A673 (cell line): ENCODE data around the gene RAC2. TPM values are rescaled to one million over a fixed set of nuclear protein-coding genes. Genes with fewer than 3 reads are reported as not detected.

Source experiments
- BruUV-seq: library from RNA; stranded (reverse); fragments of 400-500 nt; replicated peaks from 2 replicates; lab custom pipeline; 2021; lab: Mats Ljungman, UMichigan
- CTCF ChIA-PET: fragments of 300-600 bp; sonication (Branson Sonifier 250); formaldehyde crosslinking; loops from one replicate; lab custom pipeline; 2022; ENCODE audit warnings: antibody characterized with exemption; lab: Charles Lee
- POLR2A ChIA-PET: fragments of 300-600 bp; sonication (Branson Sonifier 250); formaldehyde crosslinking; loops from one replicate; lab custom pipeline; 2022; ENCODE audit warnings: antibody characterized with exemption; ENCODE audit not compliant: low non-redundant PET; lab: Charles Lee
- DNase-seq: peaks from one replicate; pipeline ENCODE4 v3.0.0-alpha.2; 2015; ENCODE audit warnings: low spot score
- H3K27ac ChIP-seq: fragments of 200-600 bp; sonication (generic); 2 replicates; pipeline ENCODE4 v1.5.1; 2016; ENCODE audit warnings: mixed run types, low read depth, mild to moderate bottlenecking, mixed read lengths, antibody characterized with exemption, low read length; ENCODE audit not compliant: poor library complexity, severe bottlenecking
- H3K27me3 ChIP-seq: fragments of 200-600 bp; sonication (generic); replicated peaks from 2 replicates; pipeline ENCODE4 v1.6.1; 2017; ENCODE audit warnings: mixed run types, low read depth, mild to moderate bottlenecking, mixed read lengths, antibody characterized with exemption, low read length; ENCODE audit not compliant: insufficient read depth, poor library complexity
- H3K36me3 ChIP-seq: fragments of 200-600 bp; sonication (generic); 2 replicates; pipeline ENCODE4 v1.6.1; 2016; ENCODE audit warnings: mixed run types, mild to moderate bottlenecking, mixed read lengths, antibody characterized with exemption, low read length; ENCODE audit not compliant: insufficient read depth, poor library complexity, severe bottlenecking
- H3K4me1 ChIP-seq: fragments of 200-600 bp; sonication (generic); 2 replicates; pipeline ENCODE4 v1.6.1; 2017; ENCODE audit warnings: mixed run types, mild to moderate bottlenecking, mixed read lengths, antibody characterized with exemption, low read length; ENCODE audit not compliant: insufficient read depth, poor library complexity, severe bottlenecking
- H3K4me3 ChIP-seq: fragments of 200-600 bp; sonication (generic); 2 replicates; pipeline ENCODE4 v1.5.1; 2016; ENCODE audit warnings: low read depth, mixed run types, mild to moderate bottlenecking, mixed read lengths, low read length; ENCODE audit not compliant: poor library complexity, severe bottlenecking
- H3K9me3 ChIP-seq: fragments of 200-600 bp; sonication (generic); 2 replicates; pipeline ENCODE4 v1.6.1; 2016; ENCODE audit warnings: mixed run types, low read depth, mild to moderate bottlenecking, mixed read lengths, antibody characterized with exemption, low read length; ENCODE audit not compliant: poor library complexity, severe bottlenecking
- CTCF ChIP-seq: fragments of 300-800, 200-600 bp; sonication (generic); conservative IDR thresholded peaks from 2 replicates; pipeline ENCODE4 v1.5.1; 2017; ENCODE audit warnings: low read depth, mild to moderate bottlenecking, antibody characterized with exemption, low read length, moderate library complexity, mixed read lengths
- EZH2 ChIP-seq: fragments of 200-600 bp; sonication (generic); IDR thresholded peaks from 2 replicates; pipeline ENCODE4 v1.6.1; 2017; ENCODE audit warnings: borderline replicate concordance, low read depth, mild to moderate bottlenecking, mixed read lengths, antibody characterized with exemption, low read length; ENCODE audit not compliant: poor library complexity, severe bottlenecking
- intact Hi-C: fragments of 100-400 bp; cut with micrococcal nuclease; formaldehyde crosslinking; loops from one replicate; pipeline ENCODE4 v1.10.0; 2022; ENCODE audit not compliant: unreplicated experiment
- total RNA-seq: library from RNA; stranded (reverse); gene quantifications from 2 replicates; pipeline ENCODE4 v1.2.3, GENCODE V29; 2021

The RAC2 gene
- total RNA-seq, 1 experiment from 2014 or later, result 4.0 TPM

GRCh38 chr22:37273126-37273845 lies 29.2 kb upstream of the RAC2 start:
- peaks cover 12% of the 10 kb centered on the region for H3K27me3 ChIP-seq
- H3K4me3 ChIP-seq, result no peak overlapping the region

GRCh38 chr22:37270928-37271650 lies 27.0 kb upstream of the RAC2 start:
- peaks cover 12% of the 10 kb centered on the region for H3K27me3 ChIP-seq
- no TSS peak for BruUV-seq
- H3K4me3 ChIP-seq, result no peak overlapping the region
- ChIA-PET POLR2A (no interaction called here), CTCF (interaction anchor here (1.4 kb wide), 1 partner anchor 12 kb away, joined by 3 read pairs; no protein-coding TSS in a partner anchor)
- no peak for DNase-seq
- H3K36me3 ChIP-seq, result no peaks in the 10 kb centered on the region
- H3K4me1 ChIP-seq, result no peaks in the 10 kb centered on the region
- H3K27ac ChIP-seq, result no peak overlapping the region
- TF ChIP-seq EZH2 (no peak), CTCF (no peak)
- no peaks in the 10 kb centered on the region for H3K9me3 ChIP-seq
- intact Hi-C loops, result loop anchor here (10.0 kb wide), 1 partner anchor 154 kb away; the partner anchor contains the start of gene ELFN2

More at GRCh38 chr22:37273126-37273845, 29.2 kb upstream of the RAC2 start:
- H3K27ac ChIP-seq, result no peak overlapping the region
- TF ChIP-seq EZH2 (no peak), CTCF (no peak)
- POLR2A ChIA-PET, result no interaction called here
- H3K36me3 ChIP-seq, result no peaks in the 10 kb centered on the region
- H3K9me3 ChIP-seq, result no peaks in the 10 kb centered on the region
- no TSS peak for BruUV-seq
- H3K4me1 ChIP-seq, result no peaks in the 10 kb centered on the region
- intact Hi-C loops, result loop anchor here (10.0 kb wide), 1 partner anchor 152 kb away; the partner anchor contains the start of gene ELFN2
- no peak for DNase-seq
- CTCF ChIA-PET, result no interaction called here

- intact Hi-C loops, result loop anchor here (5.0 to 10.0 kb wide), 4 partner anchors 105 to 725 kb away; partner anchors contain the start of gene ELFN2
- Histone ChIP-seq H3K9me3 (no peaks in the 10 kb centered on the region), H3K36me3 (no peaks in the 10 kb centered on the region), H3K4me1 (no peaks in the 10 kb centered on the region), H3K27me3 (peaks cover 12% of the 10 kb centered on the region), H3K4me3 (no peak overlapping the region), H3K27ac (no peak overlapping the region)
- POLR2A ChIA-PET, result no interaction called here
- no peak for DNase-seq
- TF ChIP-seq EZH2, result no peak
- TF ChIP-seq CTCF, result no peak
- BruUV-seq, result no TSS peak
- CTCF ChIA-PET, result interaction anchor here (0.7 to 1.4 kb wide), 3 partner anchors 10 to 308 kb away, joined by 3 to 6 read pairs (median 3); no protein-coding TSS in a partner anchor
These were observed 26.0 kb upstream of the RAC2 start for GRCh38 chr22:37269936-37270678.
